Heart left ventricle (tissue), 13 donors: ENCODE data around the gene CHRM2.

ENCODE experiments used
- POLR2A ChIP-seq, 2 donors: fragments of 450-650 bp; IDR thresholded peaks; one replicate each; pipeline ENCODE4 v1.6.1; 2017; ENCODE audit warnings: antibody characterized with exemption in 2 of 2, mild to moderate bottlenecking in 2 of 2, moderate library complexity in 2 of 2
- TF ChIP-seq, protein P1 (sequence below), 12 donors: fragments of 200-600 bp; sonication (generic) in 4 of 12; IDR thresholded peaks; one replicate each; pipeline versions ENCODE4 v1.5.0 to v1.8.0; 2018 to 2022; ENCODE audit warnings: antibody characterized with exemption in 12 of 12, mild to moderate bottlenecking in 5 of 12
- donor health status: ischemic (EF 13 %, LVEDD 7.1; RV severe dilation, severe dysfunction).
- donor health status: DM: no; HTN: yes; CAD: no.
- donor health status: DM: no; HTN: no; CAD: no.
- donor health status: ischemic (EF 25% LVEDD 6.9; RV normal size, moderate dysfunction).
- donor health status: ischemic (EF 25% LVEDD 5.7; RV mildly dilated, moderate dysfunction).
- donor health status: ischemic (EF 35%, LVEDD 5.7; RV mildly dilated, moderate dysfunction).
- donor health status: nonischemic (EF 11% LVEDD 7.7; RV severe dilation, severe dysfunction).
- donor health status: DM: yes; HTN: yes; CAD: no.
- donor health status: PGD.
- donor health status: ischemic (EF 29% LVEDD 5.4; RV normal size, mild dysfunction).
- donor health status: nonischemic (EF 23%, LVEDD 6.1; RV moderate dilation, normal function).

DNA sequence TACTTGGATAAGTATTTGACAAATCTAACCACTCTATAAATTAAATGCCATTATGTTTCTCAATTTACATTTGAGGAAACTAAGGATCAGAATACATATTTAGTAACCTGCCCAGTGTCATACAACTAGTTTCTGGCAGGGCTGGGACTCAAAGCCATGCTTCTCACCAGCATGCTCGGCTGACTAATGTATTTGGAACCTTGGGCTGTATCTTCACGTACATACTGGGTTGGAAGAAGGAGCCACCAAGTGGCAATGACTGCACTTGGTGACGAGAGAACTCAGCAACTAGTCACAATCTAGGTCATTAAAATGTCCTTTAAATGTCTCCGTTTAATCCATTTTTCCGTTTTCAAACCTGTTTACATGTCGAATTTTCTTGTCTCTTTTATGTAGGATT lies 42.9 kb downstream of the CHRM2 start:
- TF ChIP-seq, protein P1, sequence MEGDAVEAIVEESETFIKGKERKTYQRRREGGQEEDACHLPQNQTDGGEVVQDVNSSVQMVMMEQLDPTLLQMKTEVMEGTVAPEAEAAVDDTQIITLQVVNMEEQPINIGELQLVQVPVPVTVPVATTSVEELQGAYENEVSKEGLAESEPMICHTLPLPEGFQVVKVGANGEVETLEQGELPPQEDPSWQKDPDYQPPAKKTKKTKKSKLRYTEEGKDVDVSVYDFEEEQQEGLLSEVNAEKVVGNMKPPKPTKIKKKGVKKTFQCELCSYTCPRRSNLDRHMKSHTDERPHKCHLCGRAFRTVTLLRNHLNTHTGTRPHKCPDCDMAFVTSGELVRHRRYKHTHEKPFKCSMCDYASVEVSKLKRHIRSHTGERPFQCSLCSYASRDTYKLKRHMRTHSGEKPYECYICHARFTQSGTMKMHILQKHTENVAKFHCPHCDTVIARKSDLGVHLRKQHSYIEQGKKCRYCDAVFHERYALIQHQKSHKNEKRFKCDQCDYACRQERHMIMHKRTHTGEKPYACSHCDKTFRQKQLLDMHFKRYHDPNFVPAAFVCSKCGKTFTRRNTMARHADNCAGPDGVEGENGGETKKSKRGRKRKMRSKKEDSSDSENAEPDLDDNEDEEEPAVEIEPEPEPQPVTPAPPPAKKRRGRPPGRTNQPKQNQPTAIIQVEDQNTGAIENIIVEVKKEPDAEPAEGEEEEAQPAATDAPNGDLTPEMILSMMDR (IDR thresholded peaks at IDR 0.05) = peak in 3 of 12 donors; percentile 7 to 17 (median 9)
- no peak for TF ChIP-seq POLR2A (IDR thresholded peaks at IDR 0.05)
